ENCODE measurements around the gene STXBP3. TPM values are rescaled to one million over a fixed set of nuclear protein-coding genes. Genes with fewer than 3 reads are reported as not detected.

The STXBP3 gene
- total and polyA plus RNA-seq, 3 donors from 2014 or later = 22.7 to 71.8 (median 59.6) TPM

DNA sequence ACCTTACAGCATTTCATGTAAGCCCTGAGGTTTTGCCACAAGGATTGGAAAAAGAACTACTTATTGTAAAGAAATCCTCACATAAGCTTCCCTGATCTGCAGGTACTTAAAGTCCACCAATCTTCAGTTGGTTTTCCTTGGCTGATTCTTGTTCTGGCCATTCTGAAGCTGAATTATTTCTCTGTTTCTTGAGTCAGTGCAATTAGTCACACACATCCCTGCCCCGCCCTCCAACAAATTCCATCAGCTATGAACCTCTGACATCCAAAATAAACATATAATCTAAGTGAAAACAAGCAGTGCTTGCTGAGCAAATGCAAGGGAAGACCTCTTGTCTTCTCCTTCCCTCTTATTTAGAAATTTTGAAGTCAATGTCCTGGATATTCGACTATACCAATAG lies 42.0 kb upstream of the STXBP3 start:
- Histone ChIP-seq H3K36me3 (ENCODE audit: low read depth, missing control alignments) (no peaks in the 10 kb centered on the region), H3K27me3 (no peaks in the 10 kb centered on the region), H3K4me1 (no peaks in the 10 kb centered on the region), H3K27ac (no peak overlapping the region), H3K4me3 (no peak overlapping the region), H3K9me3 (no peaks in the 10 kb centered on the region)
- DNase-seq = no peak
- intact Hi-C loops (cut with DNase I; ENCODE audit: low total_unique reads) = no loop called here
- TF ChIP-seq POLR2A (IDR thresholded peaks at IDR 0.05) = no peak
- TF ChIP-seq, protein P1, sequence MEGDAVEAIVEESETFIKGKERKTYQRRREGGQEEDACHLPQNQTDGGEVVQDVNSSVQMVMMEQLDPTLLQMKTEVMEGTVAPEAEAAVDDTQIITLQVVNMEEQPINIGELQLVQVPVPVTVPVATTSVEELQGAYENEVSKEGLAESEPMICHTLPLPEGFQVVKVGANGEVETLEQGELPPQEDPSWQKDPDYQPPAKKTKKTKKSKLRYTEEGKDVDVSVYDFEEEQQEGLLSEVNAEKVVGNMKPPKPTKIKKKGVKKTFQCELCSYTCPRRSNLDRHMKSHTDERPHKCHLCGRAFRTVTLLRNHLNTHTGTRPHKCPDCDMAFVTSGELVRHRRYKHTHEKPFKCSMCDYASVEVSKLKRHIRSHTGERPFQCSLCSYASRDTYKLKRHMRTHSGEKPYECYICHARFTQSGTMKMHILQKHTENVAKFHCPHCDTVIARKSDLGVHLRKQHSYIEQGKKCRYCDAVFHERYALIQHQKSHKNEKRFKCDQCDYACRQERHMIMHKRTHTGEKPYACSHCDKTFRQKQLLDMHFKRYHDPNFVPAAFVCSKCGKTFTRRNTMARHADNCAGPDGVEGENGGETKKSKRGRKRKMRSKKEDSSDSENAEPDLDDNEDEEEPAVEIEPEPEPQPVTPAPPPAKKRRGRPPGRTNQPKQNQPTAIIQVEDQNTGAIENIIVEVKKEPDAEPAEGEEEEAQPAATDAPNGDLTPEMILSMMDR (IDR thresholded peaks at IDR 0.05) = no peak
- 68 to 69% methylated on average over 2 of the region's 2 CpGs for WGBS, 2 donors

DNA sequence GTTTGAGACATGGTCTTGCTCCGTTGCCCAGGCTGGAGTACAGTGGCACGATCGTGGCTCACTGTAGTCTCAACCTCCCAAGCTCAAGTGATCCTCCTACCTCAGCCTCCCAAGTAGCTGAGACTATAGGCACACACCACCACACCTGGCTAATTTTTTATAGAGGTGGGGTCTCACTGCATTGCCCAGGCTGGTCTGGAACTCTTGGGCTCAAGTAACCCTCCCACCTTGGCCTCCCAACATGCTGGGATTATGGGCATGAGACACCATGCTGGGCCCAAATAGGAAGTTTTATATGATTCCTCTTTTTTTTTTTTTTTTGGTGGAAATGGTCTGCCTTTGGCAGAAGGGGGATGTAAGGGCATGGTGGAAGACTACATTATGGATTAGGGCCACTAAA lies 39.8 kb upstream of the STXBP3 start:
- Histone ChIP-seq H3K27ac (no peak overlapping the region), H3K4me3 (no peak overlapping the region), H3K27me3 (no peaks in the 10 kb centered on the region), H3K9me3 (no peaks in the 10 kb centered on the region), H3K4me1 (no peaks in the 10 kb centered on the region), H3K36me3 (ENCODE audit: low read depth, missing control alignments) (no peaks in the 10 kb centered on the region)
- 91 to 96% methylated on average over 3 of the region's 3 CpGs for WGBS, 2 donors
- no peak for DNase-seq
- TF ChIP-seq POLR2A (IDR thresholded peaks at IDR 0.05) = no peak
- TF ChIP-seq, protein P1 (IDR thresholded peaks at IDR 0.05) = no peak
- intact Hi-C loops (cut with DNase I; ENCODE audit: low total_unique reads) = no loop called here

DNA sequence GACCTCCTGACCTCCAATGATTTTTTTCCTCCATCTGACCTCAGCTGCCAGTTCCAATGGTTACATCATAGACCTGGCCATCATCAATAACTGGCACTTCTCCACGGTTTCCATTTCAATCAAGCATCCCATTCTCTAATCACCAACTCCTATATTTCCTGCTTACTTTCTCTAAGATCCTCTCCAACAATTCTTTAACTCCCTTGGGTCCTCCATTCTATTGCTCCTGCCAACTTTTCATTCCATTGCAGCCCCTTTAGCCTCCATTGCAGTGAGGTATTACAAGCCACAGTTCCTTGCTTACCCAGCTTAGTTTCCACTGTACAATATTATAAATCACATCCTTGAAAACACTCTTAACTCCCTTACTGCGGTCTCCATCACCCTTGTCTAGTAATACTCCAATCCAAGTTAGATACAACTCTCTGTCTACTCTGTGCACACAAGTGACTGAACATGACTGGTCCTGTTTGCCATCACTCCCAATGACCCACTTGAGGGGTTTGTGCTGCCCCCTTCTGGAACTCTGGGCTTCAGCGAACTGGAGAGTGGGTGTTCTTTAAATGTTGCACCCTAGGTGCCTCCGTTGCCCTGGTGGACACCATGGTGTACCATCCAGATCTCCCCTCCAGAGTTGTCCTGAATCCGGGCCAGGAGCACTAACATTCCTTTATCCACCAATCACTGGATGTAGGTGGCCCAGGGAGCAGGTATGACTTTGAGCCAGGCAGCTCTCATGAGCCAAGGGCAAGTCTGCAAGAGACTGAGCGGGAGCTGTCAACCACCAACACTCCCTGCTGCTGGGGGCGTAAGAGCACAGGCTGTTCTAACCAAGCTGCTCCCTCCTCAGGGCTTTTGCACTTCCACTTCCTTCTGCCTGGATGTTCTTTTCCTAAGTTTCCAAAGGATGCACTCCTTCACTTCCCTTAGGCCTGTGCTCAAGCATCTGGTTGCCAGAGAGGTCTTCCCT lies 37.5 kb upstream of the STXBP3 start:
- no peaks in the 10 kb centered on the region for H3K36me3 ChIP-seq (ENCODE audit: low read depth, missing control alignments)
- H3K27me3 ChIP-seq = no peaks in the 10 kb centered on the region
- WGBS, 2 donors = 74 to 84% methylated on average over 7 of the region's 7 CpGs
- no peaks in the 10 kb centered on the region for H3K4me1 ChIP-seq
- no peak overlapping the region for H3K27ac ChIP-seq
- intact Hi-C loops (cut with DNase I; ENCODE audit: low total_unique reads) = no loop called here
- no peak for TF ChIP-seq POLR2A (IDR thresholded peaks at IDR 0.05)
- TF ChIP-seq, protein P1 (IDR thresholded peaks at IDR 0.05) = no peak
- H3K4me3 ChIP-seq = no peak overlapping the region
- no peaks in the 10 kb centered on the region for H3K9me3 ChIP-seq
- DNase-seq = no peak

DNA sequence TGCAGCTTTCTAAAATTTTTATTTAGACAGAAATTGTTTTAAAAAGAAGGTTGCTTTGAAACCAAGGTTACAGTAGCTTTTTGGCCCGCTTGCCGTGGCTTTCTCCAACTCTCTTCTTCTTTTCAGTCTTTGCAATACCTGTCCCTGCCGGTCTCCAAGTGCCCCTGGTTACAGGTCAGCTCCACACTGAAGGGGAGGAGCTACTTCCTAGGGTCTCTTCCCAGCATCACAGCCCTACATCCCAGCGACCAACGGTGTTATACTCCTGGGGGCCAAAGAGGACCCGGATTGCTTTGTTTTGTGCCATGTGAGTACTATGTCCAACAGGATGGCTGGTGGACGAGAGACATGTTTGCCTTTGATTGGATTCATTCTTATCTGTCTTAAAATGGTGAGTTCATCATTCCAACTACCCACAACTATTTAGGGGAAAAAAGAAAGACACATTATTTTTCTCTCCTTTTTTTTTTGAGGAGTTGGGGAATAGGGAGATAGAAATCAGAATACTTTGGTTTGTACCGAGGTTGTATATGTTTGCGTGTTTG lies 33.8 kb upstream of the STXBP3 start, which contains the start of gene FNDC7:
Gene FNDC7, plus strand, starts transcription at position 303 of the 545 bp plus-strand sequence. Its CDS starts 26 bp downstream, at position 329.
- DNase-seq = no peak
- H3K9me3 ChIP-seq = no peaks in the 10 kb centered on the region
- H3K36me3 ChIP-seq (ENCODE audit: low read depth, missing control alignments) = no peaks in the 10 kb centered on the region
- H3K27ac ChIP-seq = no peak within 1 kb of the TSS
- H3K4me3 ChIP-seq = no peak within 1 kb of the TSS
- no peaks in the 10 kb centered on the region for H3K27me3 ChIP-seq
- WGBS, 2 donors = 63 to 65% methylated on average over 8 of the region's 9 CpGs
- TF ChIP-seq, protein P1 (IDR thresholded peaks at IDR 0.05) = no peak
- no peak for TF ChIP-seq POLR2A (IDR thresholded peaks at IDR 0.05)
- H3K4me1 ChIP-seq = no peaks in the 10 kb centered on the region
- intact Hi-C loops (cut with DNase I; ENCODE audit: low total_unique reads) = no loop called here
